NCI-H2029 treated with DMSO at 0.1 percent for 48 hours (cell line): ENCODE results near the gene WFIKKN2.

Experiments used
- DNase-seq: peaks from one replicate; lab custom pipeline; 2025; lab: John Stamatoyannopoulos, UW

Gene WFIKKN2

GRCh38 chr17:50808888-50809287, 26.5 kb upstream of the WFIKKN2 start:
- DNase-seq, result no peak

GRCh38 chr17:50813583-50813982, 21.8 kb upstream of the WFIKKN2 start:
- DNase-seq, result no peak

- DNase-seq, result no peak
These were observed 20.0 kb upstream of the WFIKKN2 start for GRCh38 chr17:50815400-50815799.

GRCh38 chr17:50816271-50816670, 19.1 kb upstream of the WFIKKN2 start:
- DNase-seq, result no peak

GRCh38 chr17:50816771-50817751, 18.3 kb upstream of the WFIKKN2 start:
- DNase-seq, result no peak

GRCh38 chr17:50817838-50818237, 17.5 kb upstream of the WFIKKN2 start:
- no peak for DNase-seq

GRCh38 chr17:50818261-50818660, 17.1 kb upstream of the WFIKKN2 start:
- DNase-seq, result no peak

- DNase-seq, result no peak
These were observed 16.3 kb upstream of the WFIKKN2 start for GRCh38 chr17:50818921-50819657.

GRCh38 chr17:50820651-50821050, 14.7 kb upstream of the WFIKKN2 start:
- DNase-seq, result no peak

- no peak for DNase-seq
These were observed 12.8 kb upstream of the WFIKKN2 start for GRCh38 chr17:50822550-50822949.

GRCh38 chr17:50824429-50824828, 11.0 kb upstream of the WFIKKN2 start:
- DNase-seq, result no peak

- DNase-seq, result no peak
These were observed 10.2 kb upstream of the WFIKKN2 start for GRCh38 chr17:50825188-50825587.

GRCh38 chr17:50828508-50829170, 6.7 kb upstream of the WFIKKN2 start:
- no peak for DNase-seq

- no peak for DNase-seq
These were observed 6.1 kb upstream of the WFIKKN2 start for GRCh38 chr17:50829332-50829731.

GRCh38 chr17:50830352-50830751, 5.0 kb upstream of the WFIKKN2 start:
- DNase-seq, result no peak

- DNase-seq, result no peak
These were observed 4.4 kb upstream of the WFIKKN2 start for GRCh38 chr17:50830994-50831393.

- no peak for DNase-seq
These were observed 3.9 kb upstream of the WFIKKN2 start for GRCh38 chr17:50831471-50831928.

GRCh38 chr17:50832267-50832863, 3.0 kb upstream of the WFIKKN2 start:
- no peak for DNase-seq

- no peak for DNase-seq
These were observed 2.5 kb upstream of the WFIKKN2 start for GRCh38 chr17:50832864-50833381.

GRCh38 chr17:50833510-50834428, 1.6 kb upstream of the WFIKKN2 start:
- no peak for DNase-seq
